Naive thymus-derived CD4-positive, alpha-beta T cell (primary cell): ENCODE results near the gene HCLS1. TPM values are rescaled to one million over a fixed set of nuclear protein-coding genes. Genes with fewer than 3 reads are reported as not detected.
A peak's percentile ranks its signal among the peaks of the same experiment; 100 is the strongest.

ENCODE experiments used
- ATAC-seq: fragments of 150-1000 bp; cut with Tn5 transposase; 2 replicates; pipeline ENCODE4 v1.10.0; 2021; ENCODE audit warnings: mild to moderate bottlenecking, moderate library complexity
- CTCF ChIA-PET: fragments of 350-600 bp; sonication (Branson Sonifier 250); formaldehyde crosslinking; loops from one replicate; lab custom pipeline; 2021; ENCODE audit warnings: antibody characterized with exemption; lab: Charles Lee
- POLR2A ChIA-PET: fragments of 350-600 bp; sonication (Branson Sonifier 250); formaldehyde crosslinking; loops from one replicate; lab custom pipeline; 2021; ENCODE audit warnings: antibody characterized with exemption, inconsistent platforms; lab: Charles Lee
- DNase-seq, 9 donors: peaks; one replicate each; pipeline versions ENCODE4 v3.0.0 to v3.0.0-alpha.2; 2020 to 2022; ENCODE audit warnings: mixed read lengths in 1 of 9
- H3K27ac ChIP-seq: one replicate; pipeline ENCODE4 v1.7.0; 2013; ENCODE audit warnings: mild to moderate bottlenecking, low read depth, low read length, moderate library complexity
- H3K27me3 ChIP-seq, 2 donors: one replicate each; pipeline ENCODE4 v1.7.0; 2013; ENCODE audit warnings: low read length in 2 of 2, mild to moderate bottlenecking in 2 of 2, moderate library complexity in 2 of 2; ENCODE audit not compliant: control insufficient read depth in 2 of 2, insufficient read depth in 2 of 2
- H3K36me3 ChIP-seq, 3 experiments: 1 replicate in 2 of 3; 2 replicates in 1 of 3; pipeline ENCODE4 v1.7.0; 2013; ENCODE audit warnings: low read length in 3 of 3, mild to moderate bottlenecking in 3 of 3, moderate library complexity in 1 of 3; ENCODE audit not compliant: insufficient read depth in 3 of 3, control insufficient read depth in 2 of 3
- H3K4me1 ChIP-seq, 2 donors: one replicate each; pipeline ENCODE4 v1.7.0; 2013; ENCODE audit warnings: low read length in 2 of 2, mild to moderate bottlenecking in 2 of 2, moderate library complexity in 1 of 2; ENCODE audit not compliant: control insufficient read depth in 2 of 2, insufficient read depth in 2 of 2
- H3K4me3 ChIP-seq: 2 replicates; pipeline ENCODE4 v1.7.0; 2013; ENCODE audit warnings: mild to moderate bottlenecking, low read length
- H3K9me3 ChIP-seq, 3 experiments: 1 replicate in 2 of 3; 2 replicates in 1 of 3; pipeline ENCODE4 v1.7.0; 2013; ENCODE audit warnings: low read length in 3 of 3; ENCODE audit not compliant: control insufficient read depth in 2 of 3
- H3K27ac Mint-ChIP-seq, 9 donors: one replicate each; pipeline ENCODE4 v1.8.0; 2020 to 2022; ENCODE audit warnings: mixed read lengths in 9 of 9, mild to moderate bottlenecking in 8 of 9, moderate library complexity in 5 of 9, inconsistent platforms in 2 of 9
- H3K27me3 Mint-ChIP-seq, 5 donors: one replicate each; pipeline ENCODE4 v1.8.0; 2021 to 2022; ENCODE audit warnings: mixed read lengths in 5 of 5, mild to moderate bottlenecking in 1 of 5
- H3K36me3 Mint-ChIP-seq, 5 donors: one replicate each; pipeline ENCODE4 v1.8.0; 2020 to 2022; ENCODE audit warnings: mixed read lengths in 5 of 5, mild to moderate bottlenecking in 3 of 5, inconsistent platforms in 1 of 5
- H3K4me1 Mint-ChIP-seq, 7 donors: one replicate each; pipeline ENCODE4 v1.8.0; 2020 to 2022; ENCODE audit warnings: mixed read lengths in 7 of 7, mild to moderate bottlenecking in 3 of 7, inconsistent platforms in 1 of 7
- H3K4me3 Mint-ChIP-seq, 10 donors: one replicate each; pipeline ENCODE4 v1.8.0; 2020 to 2022; ENCODE audit warnings: mild to moderate bottlenecking in 10 of 10, mixed read lengths in 10 of 10, moderate library complexity in 6 of 10, inconsistent platforms in 2 of 10
- H3K9me3 Mint-ChIP-seq, 11 donors: one replicate each; pipeline ENCODE4 v1.8.0; 2020 to 2022; ENCODE audit warnings: mixed read lengths in 11 of 11, mild to moderate bottlenecking in 4 of 11, inconsistent platforms in 1 of 11, moderate library complexity in 1 of 11
- intact Hi-C, 2 donors: fragments of 100-400 bp; cut with micrococcal nuclease; formaldehyde crosslinking; loops; one replicate each; pipeline ENCODE4 v1.15.1; 2023
- polyA plus RNA-seq, 2 donors: library from polyadenylated mRNA; unstranded; fragments of 300-500 nt; fragmentation: Illumina TruSeq; gene quantifications; one replicate each; pipeline ENCODE4 v1.2.3, GENCODE V29; 2021
- total RNA-seq, 6 experiments: library from RNA in 5 of 6; stranded (reverse) in 5 of 6; gene quantifications; 1 replicate in 5 of 6; 2 replicates in 1 of 6; pipeline ENCODE4 v1.2.3 and lab custom pipeline; 2021 to 2026

Gene HCLS1
- total and polyA plus RNA-seq, 7 experiments from 2014 or later: 275 to 452 (median 312) TPM

- Histone ChIP-seq H3K4me3 (no peak overlapping the region), H3K9me3 (no peaks in the 10 kb centered on the region), H3K27me3 (no peaks in the 10 kb centered on the region), H3K4me1 (peaks cover 26 to 35% of the 10 kb centered on the region in 2 donors), H3K27ac (no peak overlapping the region), H3K36me3 (peaks cover 0 to 44% (median 17%) of the 10 kb centered on the region in 3 experiments)
- no peak for DNase-seq
- ATAC-seq: no peak
- peaks cover 24 to 48% (median 38%) of the 10 kb centered on the region in 7 donors for H3K4me1 Mint-ChIP-seq
- no peak overlapping the region for H3K4me3 Mint-ChIP-seq
- peaks cover 13 to 67% (median 46%) of the 10 kb centered on the region in 5 donors for H3K36me3 Mint-ChIP-seq
- peaks cover 0 to 4% (median 0%) of the 10 kb centered on the region in 11 donors for H3K9me3 Mint-ChIP-seq
- ChIA-PET POLR2A (interaction anchor here (2.5 kb wide), 1 partner anchor 753 kb away, joined by 10 read pairs; the partner anchor contains the start of gene WDR5B), CTCF (no interaction called here)
- intact Hi-C loops: loop anchor here (5.0 to 10.0 kb wide), 4 partner anchors 720 to 1568 kb away; partner anchors contain the start of genes FAM162A (in 1 of the 2), GSK3B (in 1 of the 2), HSPBAP1 (in 1 of the 2) and MIX23 (in 1 of the 2)
- no peaks in the 10 kb centered on the region for H3K27me3 Mint-ChIP-seq
- peak overlapping the region in 5 of 9 donors; percentile 52 to 99 (median 77) for H3K27ac Mint-ChIP-seq
Measured at GRCh38 chr3:121662742-121663141, 2.0 kb upstream of the HCLS1 start.

GRCh38 chr3:121661376-121661775 is 673 bp upstream of the HCLS1 start:
- Histone ChIP-seq H3K4me3 (no peak overlapping the region), H3K36me3 (peaks cover 0 to 44% (median 12%) of the 10 kb centered on the region in 3 experiments), H3K27me3 (no peaks in the 10 kb centered on the region), H3K9me3 (no peaks in the 10 kb centered on the region), H3K27ac (peak overlapping the region; percentile 90), H3K4me1 (peaks cover 34 to 41% of the 10 kb centered on the region in 2 donors)
- peaks cover 14 to 73% (median 47%) of the 10 kb centered on the region in 5 donors for H3K36me3 Mint-ChIP-seq
- POLR2A ChIA-PET: interaction anchor here (0.6 to 2.5 kb wide), 18 partner anchors 8 to 1924 kb away, joined by 3 to 17 read pairs (median 4); partner anchors contain the start of genes EAF2, GOLGB1, IQCB1 and KPNA1
- no peaks in the 10 kb centered on the region for H3K27me3 Mint-ChIP-seq
- ATAC-seq (no peak), DNase-seq (no peak)
- H3K27ac Mint-ChIP-seq: peak overlapping the region; percentile 96 to 100 (median 99)
- CTCF ChIA-PET: no interaction called here
- H3K9me3 Mint-ChIP-seq: peaks cover 0 to 4% (median 0%) of the 10 kb centered on the region in 11 donors
- H3K4me3 Mint-ChIP-seq: peak overlapping the region in 6 of 10 donors; percentile 16 to 99 (median 89)
- intact Hi-C loops: loop anchor here (2.0 to 10.0 kb wide), 9 partner anchors 57 to 1923 kb away; partner anchors contain the start of genes HSPBAP1 (in 2 of the 2), FAM162A (in 1 of the 2), GSK3B (in 1 of the 2) and HACD2 (in 1 of the 2)
- peaks cover 35 to 62% (median 52%) of the 10 kb centered on the region in 7 donors for H3K4me1 Mint-ChIP-seq

- Histone ChIP-seq H3K9me3 (no peaks in the 10 kb centered on the region), H3K36me3 (peaks cover 0 to 37% (median 14%) of the 10 kb centered on the region in 3 experiments), H3K4me1 (peaks cover 41 to 49% of the 10 kb centered on the region in 2 donors), H3K4me3 (peak overlapping the region; percentile 90), H3K27me3 (no peaks in the 10 kb centered on the region), H3K27ac (peak overlapping the region; percentile 90)
- ChIA-PET CTCF (no interaction called here), POLR2A (interaction anchor here (1.2 to 1.9 kb wide), 4 partner anchors 9 to 170 kb away, joined by 4 to 9 read pairs (median 6); partner anchors contain the start of gene POLQ)
- intact Hi-C loops: loop anchor here in 1 of 2 donors (10.0 kb wide), 2 partner anchors 225 to 435 kb away; no protein-coding TSS in a partner anchor
- H3K9me3 Mint-ChIP-seq: peaks cover 0 to 4% (median 0%) of the 10 kb centered on the region in 11 donors
- peak overlapping the region; percentile 82 to 99 (median 95) for H3K4me3 Mint-ChIP-seq
- H3K27ac Mint-ChIP-seq: peak overlapping the region; percentile 96 to 100 (median 99)
- ATAC-seq (no peak), DNase-seq (no peak)
- no peaks in the 10 kb centered on the region for H3K27me3 Mint-ChIP-seq
- peaks cover 46 to 74% (median 65%) of the 10 kb centered on the region in 7 donors for H3K4me1 Mint-ChIP-seq
- peaks cover 7 to 72% (median 45%) of the 10 kb centered on the region in 5 donors for H3K36me3 Mint-ChIP-seq
Measured at GRCh38 chr3:121659586-121659985, 1.1 kb downstream of the HCLS1 start.

GRCh38 chr3:121658716-121659435 is 1.8 kb downstream of the HCLS1 start:
- Histone ChIP-seq H3K9me3 (no peaks in the 10 kb centered on the region), H3K4me1 (peaks cover 47 to 56% of the 10 kb centered on the region in 2 donors), H3K36me3 (peaks cover 0 to 36% (median 16%) of the 10 kb centered on the region in 3 experiments), H3K27ac (peak overlapping the region; percentile 90), H3K27me3 (no peaks in the 10 kb centered on the region), H3K4me3 (peak overlapping the region; percentile 90)
- Mint-ChIP-seq H3K27ac (peak overlapping the region; percentile 96 to 100 (median 99)), H3K4me1 (peaks cover 53 to 81% (median 70%) of the 10 kb centered on the region in 7 donors), H3K36me3 (peaks cover 7 to 72% (median 47%) of the 10 kb centered on the region in 5 donors), H3K9me3 (peaks cover 0 to 4% (median 0%) of the 10 kb centered on the region in 11 donors), H3K27me3 (no peaks in the 10 kb centered on the region), H3K4me3 (peak overlapping the region; percentile 82 to 99 (median 95))
- DNase-seq: no peak
- intact Hi-C loops: loop anchor here in 1 of 2 donors (10.0 kb wide), 2 partner anchors 224 to 436 kb away; no protein-coding TSS in a partner anchor
- ATAC-seq: no peak
- POLR2A ChIA-PET: interaction anchor here (1.2 kb wide), 1 partner anchor 9 kb away, joined by 5 read pairs; no protein-coding TSS in a partner anchor
- CTCF ChIA-PET: no interaction called here

GRCh38 chr3:121654493-121655385 is 6.0 kb downstream of the HCLS1 start:
- Histone ChIP-seq H3K4me3 (peak overlapping the region; percentile 24), H3K36me3 (peaks cover 6 to 52% (median 26%) of the 10 kb centered on the region in 3 experiments), H3K4me1 (peaks cover 46 to 61% of the 10 kb centered on the region in 2 donors), H3K27me3 (no peaks in the 10 kb centered on the region), H3K9me3 (no peaks in the 10 kb centered on the region), H3K27ac (peak overlapping the region; percentile 11)
- peaks cover 66 to 93% (median 83%) of the 10 kb centered on the region in 7 donors for H3K4me1 Mint-ChIP-seq
- ChIA-PET POLR2A (interaction anchor here (0.6 kb wide), 1 partner anchor 1263 kb away, joined by 3 read pairs; no protein-coding TSS in a partner anchor), CTCF (no interaction called here)
- DNase-seq (peak in 4 of 9 donors; percentile 5 to 22 (median 16)), ATAC-seq (peak; percentile 62)
- H3K27ac Mint-ChIP-seq: peak overlapping the region; percentile 70 to 93 (median 85)
- intact Hi-C loops: loop anchor here in 1 of 2 donors (10.0 kb wide), 2 partner anchors 220 to 440 kb away; no protein-coding TSS in a partner anchor
- no peaks in the 10 kb centered on the region for H3K27me3 Mint-ChIP-seq
- peaks cover 13 to 70% (median 48%) of the 10 kb centered on the region in 5 donors for H3K36me3 Mint-ChIP-seq
- peak overlapping the region; percentile 8 to 81 (median 54) for H3K4me3 Mint-ChIP-seq
- H3K9me3 Mint-ChIP-seq: peaks cover 0 to 3% (median 0%) of the 10 kb centered on the region in 11 donors
